Subcutaneous adipose tissue (tissue), 4 donors: ENCODE measurements around the gene GPAM. TPM values are rescaled to one million over a fixed set of nuclear protein-coding genes. Genes with fewer than 3 reads are reported as not detected.

Experiments
- total RNA-seq, 4 donors: library from RNA; depleted of rRNA; stranded (reverse); fragments of >200 nt; gene quantifications; one replicate each; pipeline ENCODE4 v1.1.0, GENCODE V29; 2016
- TF ChIP-seq, protein P1 (sequence below): fragments of 450-650 bp; IDR thresholded peaks from one replicate; pipeline ENCODE4 v1.5.1; 2016; ENCODE audit warnings: low read depth, mild to moderate bottlenecking, control low read depth, antibody characterized with exemption, moderate library complexity

Gene GPAM
- total RNA-seq, 4 donors from 2014 or later = 80.7 to 1,237 (median 198) TPM

- TF ChIP-seq, protein P1, sequence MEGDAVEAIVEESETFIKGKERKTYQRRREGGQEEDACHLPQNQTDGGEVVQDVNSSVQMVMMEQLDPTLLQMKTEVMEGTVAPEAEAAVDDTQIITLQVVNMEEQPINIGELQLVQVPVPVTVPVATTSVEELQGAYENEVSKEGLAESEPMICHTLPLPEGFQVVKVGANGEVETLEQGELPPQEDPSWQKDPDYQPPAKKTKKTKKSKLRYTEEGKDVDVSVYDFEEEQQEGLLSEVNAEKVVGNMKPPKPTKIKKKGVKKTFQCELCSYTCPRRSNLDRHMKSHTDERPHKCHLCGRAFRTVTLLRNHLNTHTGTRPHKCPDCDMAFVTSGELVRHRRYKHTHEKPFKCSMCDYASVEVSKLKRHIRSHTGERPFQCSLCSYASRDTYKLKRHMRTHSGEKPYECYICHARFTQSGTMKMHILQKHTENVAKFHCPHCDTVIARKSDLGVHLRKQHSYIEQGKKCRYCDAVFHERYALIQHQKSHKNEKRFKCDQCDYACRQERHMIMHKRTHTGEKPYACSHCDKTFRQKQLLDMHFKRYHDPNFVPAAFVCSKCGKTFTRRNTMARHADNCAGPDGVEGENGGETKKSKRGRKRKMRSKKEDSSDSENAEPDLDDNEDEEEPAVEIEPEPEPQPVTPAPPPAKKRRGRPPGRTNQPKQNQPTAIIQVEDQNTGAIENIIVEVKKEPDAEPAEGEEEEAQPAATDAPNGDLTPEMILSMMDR = no peak
Measured at GRCh38 chr10:112218960-112219359, 35.4 kb upstream of the GPAM start.

DNA sequence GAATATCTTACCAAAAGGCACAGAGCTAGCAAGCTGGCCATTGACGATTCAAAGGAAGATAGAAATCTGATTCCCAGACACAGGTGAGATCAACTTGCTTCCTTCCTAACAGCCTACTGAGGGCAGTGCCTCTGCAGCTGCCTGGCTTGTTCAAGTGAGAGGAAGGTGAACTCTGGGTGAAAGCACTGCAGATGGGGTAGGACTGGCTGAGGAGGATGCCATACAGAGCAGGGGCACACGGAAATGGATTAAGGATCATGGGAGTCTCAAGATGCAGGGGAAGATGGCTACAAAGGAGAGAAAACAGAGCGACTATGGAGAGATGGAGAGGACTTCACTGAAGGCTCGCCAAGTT lies 34.4 kb upstream of the GPAM start:
- TF ChIP-seq, protein P1 = no peak

DNA sequence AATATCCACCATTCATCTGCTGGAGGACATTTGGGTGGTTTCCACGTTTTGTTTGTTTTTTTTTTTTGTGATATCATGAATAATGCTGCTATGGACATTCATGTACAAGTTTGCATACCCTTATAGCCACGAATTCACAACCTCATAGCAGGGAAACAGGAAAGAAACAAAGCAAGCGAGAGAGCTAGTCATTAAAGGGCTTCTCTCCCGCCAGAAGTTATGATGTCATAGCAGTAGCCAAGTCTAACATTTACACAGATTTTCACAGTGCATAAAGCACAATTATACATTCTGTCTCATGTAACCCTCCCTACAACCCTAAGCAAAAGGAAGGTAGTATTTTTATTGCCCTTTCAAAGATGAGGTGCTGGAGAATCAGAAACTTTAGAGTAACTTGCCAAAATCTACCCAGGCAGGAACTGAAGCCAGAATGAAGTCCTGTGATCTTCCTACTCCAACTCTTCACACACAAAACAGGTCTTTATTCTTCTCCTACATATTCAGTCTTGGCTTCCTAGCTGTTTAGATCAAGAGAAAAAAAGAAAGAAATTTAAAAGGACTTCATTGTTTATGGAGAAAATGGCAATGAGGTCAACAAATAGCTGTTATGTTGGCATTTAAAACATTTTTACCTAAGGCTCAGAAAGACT lies 33.9 kb upstream of the GPAM start:
- TF ChIP-seq, protein P1 = no peak

- TF ChIP-seq, protein P1 = no peak
Measured at GRCh38 chr10:112216966-112217365, 33.4 kb upstream of the GPAM start.

GRCh38 chr10:112216151-112216550 lies 32.6 kb upstream of the GPAM start:
- TF ChIP-seq, protein P1 = no peak

DNA sequence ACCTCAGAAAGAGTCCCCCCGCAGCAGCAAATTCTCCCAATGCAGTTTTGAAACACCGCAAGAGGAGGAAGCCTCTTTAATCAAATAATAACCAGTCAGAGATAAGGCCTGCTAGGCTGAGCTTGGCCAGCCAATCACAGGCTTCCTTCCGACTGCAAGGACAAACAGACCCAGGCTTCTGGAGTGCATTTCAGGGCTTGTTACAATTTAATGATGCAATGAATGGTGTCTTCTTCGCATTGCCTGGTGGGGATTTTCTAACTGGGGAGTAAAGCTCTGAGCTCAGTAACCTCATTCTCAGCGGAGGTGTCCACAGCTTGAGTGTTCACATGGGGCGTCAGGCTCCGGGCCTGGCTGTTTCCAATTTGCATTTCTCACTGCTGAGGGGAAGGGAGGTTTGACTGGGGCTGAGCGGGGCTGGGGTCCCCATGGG lies 31.8 kb upstream of the GPAM start:
- TF ChIP-seq, protein P1 = no peak

DNA sequence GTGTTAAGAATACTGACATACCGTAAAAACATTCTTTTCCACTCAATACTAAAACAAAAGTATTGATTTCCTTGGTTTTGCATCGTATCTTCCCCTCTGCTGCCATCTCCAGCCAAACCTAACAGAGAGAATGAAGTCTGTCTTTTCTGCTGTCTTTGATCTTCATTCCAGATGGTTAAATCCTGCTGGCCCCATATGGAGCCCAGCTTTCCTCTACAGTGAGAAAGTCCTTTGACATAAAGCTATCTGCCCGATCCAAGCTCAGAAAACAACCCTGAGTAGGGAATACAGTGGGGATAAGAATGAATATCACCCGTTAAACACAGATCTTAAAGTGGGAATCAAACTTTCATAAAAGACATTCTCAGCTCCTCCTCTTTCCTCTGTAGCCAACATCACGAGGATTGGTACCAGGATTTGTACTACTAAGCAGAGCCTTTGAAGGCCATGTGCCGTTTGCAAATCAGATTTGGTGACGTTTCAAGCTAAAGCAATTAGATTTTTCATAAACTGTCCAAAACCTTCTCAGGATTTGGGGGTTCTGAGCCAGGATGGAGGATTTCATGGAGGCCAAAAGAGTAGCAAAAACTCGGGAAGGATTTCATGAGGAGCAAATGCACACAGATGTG lies 30.8 kb upstream of the GPAM start:
- TF ChIP-seq, protein P1 = no peak
